OCI-LY7 (cell line): Measurements from ENCODE around the gene FRMPD1. TPM values are rescaled to one million over a fixed set of nuclear protein-coding genes. Genes with fewer than 3 reads are reported as not detected.
A peak's percentile ranks its signal among the peaks of the same experiment; 100 is the strongest.
"Not testable (repeated sequence)": the region's sequence is repeated elsewhere in the genome, so short reads cannot be mapped to it uniquely, and the experiment has no call there.

Experiments used
- BruUV-seq: library from RNA; stranded (reverse); fragments of 400-500 nt; replicated peaks from 2 replicates; lab custom pipeline; 2021; lab: Mats Ljungman, UMichigan
- CTCF ChIA-PET: fragments of 300-600 bp; sonication (Branson Sonifier 250); formaldehyde crosslinking; loops from one replicate; lab custom pipeline; 2022; ENCODE audit warnings: antibody characterized with exemption; ENCODE audit not compliant: unreplicated experiment; lab: Charles Lee
- POLR2A ChIA-PET: fragments of 300-600 bp; sonication (Branson Sonifier 250); formaldehyde crosslinking; loops from one replicate; lab custom pipeline; 2022; ENCODE audit warnings: antibody characterized with exemption; lab: Charles Lee
- DNase-seq: peaks from one replicate; pipeline ENCODE4 v3.0.0-alpha.2; 2015; ENCODE audit warnings: low spot score
- H2AFZ ChIP-seq: fragments of 200-600 bp; sonication (generic), shearing (Covaris generic); 2 replicates; pipeline ENCODE4 v1.6.1; 2014; ENCODE audit warnings: mild to moderate bottlenecking, antibody characterized with exemption, low read length, moderate library complexity
- H3K27ac ChIP-seq: fragments of 200-600 bp; sonication (generic); 2 replicates; pipeline ENCODE4 v1.5.1; 2014; ENCODE audit warnings: mixed run types, low read depth, mild to moderate bottlenecking, moderate library complexity, low read length, inconsistent platforms; ENCODE audit not compliant: poor library complexity, severe bottlenecking
- H3K36me3 ChIP-seq: fragments of 200-600 bp; sonication (generic); 2 replicates; pipeline ENCODE4 v1.6.1; 2014; ENCODE audit warnings: mild to moderate bottlenecking, antibody characterized with exemption, low read length, moderate library complexity, mixed read lengths; ENCODE audit not compliant: insufficient read depth
- H3K4me1 ChIP-seq: fragments of 200-600 bp; sonication (generic); 2 replicates; pipeline ENCODE4 v1.5.1; 2014; ENCODE audit warnings: mild to moderate bottlenecking, low read length; ENCODE audit not compliant: insufficient read depth, poor library complexity, severe bottlenecking
- H3K4me2 ChIP-seq: fragments of 200-600 bp; sonication (generic); 2 replicates; pipeline ENCODE4 v1.6.1; 2014; ENCODE audit warnings: mild to moderate bottlenecking, low read length
- H3K4me3 ChIP-seq: fragments of 200-600 bp; sonication (generic); 2 replicates; pipeline ENCODE4 v1.5.1; 2014; ENCODE audit warnings: mild to moderate bottlenecking, low read depth, low read length; ENCODE audit not compliant: poor library complexity, severe bottlenecking
- H3K79me2 ChIP-seq: fragments of 200-600 bp; sonication (generic); 2 replicates; pipeline ENCODE4 v1.6.1; 2016; ENCODE audit warnings: low read depth, mild to moderate bottlenecking, low read length, moderate library complexity, mixed read lengths; ENCODE audit not compliant: insufficient read depth
- H3K9me2 ChIP-seq: fragments of 200-600 bp; sonication (generic); 2 replicates; pipeline ENCODE4 v1.6.1; 2016; ENCODE audit warnings: mild to moderate bottlenecking, low read length, mixed read lengths; ENCODE audit not compliant: insufficient read depth
- H3K9me3 ChIP-seq: fragments of 200-600 bp; sonication (generic); 2 replicates; pipeline ENCODE4 v1.6.1; 2014; ENCODE audit warnings: mild to moderate bottlenecking, mixed run types, low read length, mixed read lengths
- H4K20me1 ChIP-seq: fragments of 200-600 bp; sonication (generic); 2 replicates; pipeline ENCODE4 v1.6.1; 2014; ENCODE audit warnings: mild to moderate bottlenecking, antibody characterized with exemption, low read length, moderate library complexity, mixed read lengths; ENCODE audit not compliant: insufficient read depth
- EZH2phosphoT487 ChIP-seq: fragments of 200-600 bp; sonication (generic); IDR thresholded peaks from 2 replicates; pipeline ENCODE4 v1.6.1; 2018; ENCODE audit warnings: low read depth, borderline replicate concordance, mild to moderate bottlenecking, mixed run types, antibody characterized with exemption, low read length, moderate library complexity, mixed read lengths
- intact Hi-C: fragments of 100-400 bp; cut with micrococcal nuclease; formaldehyde crosslinking; loops from one replicate; pipeline ENCODE4 v1.10.0; 2022; ENCODE audit not compliant: unreplicated experiment
- total RNA-seq, 2 experiments: library from RNA; depleted of rRNA in 1 of 2; stranded (reverse); fragments of >200 nt in 1 of 2; shearing (Covaris generic) in 1 of 2; gene quantifications; 2 replicates each; pipeline ENCODE4 v1.2.3, GENCODE V29; 2014 to 2022
- TF ChIP-seq, protein P1 (sequence below): fragments of 200-600 bp; sonication (generic); conservative IDR thresholded peaks from 2 replicates; pipeline ENCODE4 v1.5.1; 2014; ENCODE audit warnings: mild to moderate bottlenecking, antibody characterized with exemption, low read length, moderate library complexity, mixed read lengths

The FRMPD1 gene
- total RNA-seq, 2 experiments from 2014 or later: not detected

DNA sequence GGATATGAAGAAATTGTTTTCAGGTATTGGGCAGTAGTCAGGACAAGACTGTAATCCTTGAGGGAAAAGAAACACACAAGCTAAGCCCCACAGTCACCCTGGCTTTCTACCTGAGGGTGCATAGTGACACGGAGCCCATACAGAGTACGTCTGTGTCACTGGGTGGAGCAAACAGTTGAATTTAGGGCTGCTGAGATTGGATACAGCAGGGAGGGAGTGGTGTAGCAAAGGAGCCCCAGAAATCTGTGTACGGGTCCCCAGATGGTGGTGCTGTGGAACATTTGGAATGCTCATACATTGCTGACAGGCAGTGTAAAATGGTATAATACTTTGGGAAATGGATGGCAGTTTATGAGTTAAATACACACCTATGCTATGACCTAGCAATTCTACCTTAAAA, 108.0 kb downstream of the FRMPD1 start:
- no peak overlapping the region for H3K4me2 ChIP-seq
- no peaks in the 10 kb centered on the region for H3K9me2 ChIP-seq
- intact Hi-C loops: no loop called here
- no TSS peak for BruUV-seq
- TF ChIP-seq EZH2phosphoT487: no peak
- TF ChIP-seq, protein P1, sequence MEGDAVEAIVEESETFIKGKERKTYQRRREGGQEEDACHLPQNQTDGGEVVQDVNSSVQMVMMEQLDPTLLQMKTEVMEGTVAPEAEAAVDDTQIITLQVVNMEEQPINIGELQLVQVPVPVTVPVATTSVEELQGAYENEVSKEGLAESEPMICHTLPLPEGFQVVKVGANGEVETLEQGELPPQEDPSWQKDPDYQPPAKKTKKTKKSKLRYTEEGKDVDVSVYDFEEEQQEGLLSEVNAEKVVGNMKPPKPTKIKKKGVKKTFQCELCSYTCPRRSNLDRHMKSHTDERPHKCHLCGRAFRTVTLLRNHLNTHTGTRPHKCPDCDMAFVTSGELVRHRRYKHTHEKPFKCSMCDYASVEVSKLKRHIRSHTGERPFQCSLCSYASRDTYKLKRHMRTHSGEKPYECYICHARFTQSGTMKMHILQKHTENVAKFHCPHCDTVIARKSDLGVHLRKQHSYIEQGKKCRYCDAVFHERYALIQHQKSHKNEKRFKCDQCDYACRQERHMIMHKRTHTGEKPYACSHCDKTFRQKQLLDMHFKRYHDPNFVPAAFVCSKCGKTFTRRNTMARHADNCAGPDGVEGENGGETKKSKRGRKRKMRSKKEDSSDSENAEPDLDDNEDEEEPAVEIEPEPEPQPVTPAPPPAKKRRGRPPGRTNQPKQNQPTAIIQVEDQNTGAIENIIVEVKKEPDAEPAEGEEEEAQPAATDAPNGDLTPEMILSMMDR: peak; percentile 27; the same call in 1 of the 2 replicates
- CTCF ChIA-PET: no interaction called here
- no peak for DNase-seq
- no peaks in the 10 kb centered on the region for H3K9me3 ChIP-seq
- no peak overlapping the region for H2AFZ ChIP-seq
- H3K4me3 ChIP-seq: no peak overlapping the region
- no peaks in the 10 kb centered on the region for H3K79me2 ChIP-seq
- no peaks in the 10 kb centered on the region for H3K36me3 ChIP-seq
- H3K4me1 ChIP-seq: no peaks in the 10 kb centered on the region
- H3K27ac ChIP-seq: no peak overlapping the region
- H4K20me1 ChIP-seq: no peaks in the 10 kb centered on the region
- POLR2A ChIA-PET: no interaction called here

DNA sequence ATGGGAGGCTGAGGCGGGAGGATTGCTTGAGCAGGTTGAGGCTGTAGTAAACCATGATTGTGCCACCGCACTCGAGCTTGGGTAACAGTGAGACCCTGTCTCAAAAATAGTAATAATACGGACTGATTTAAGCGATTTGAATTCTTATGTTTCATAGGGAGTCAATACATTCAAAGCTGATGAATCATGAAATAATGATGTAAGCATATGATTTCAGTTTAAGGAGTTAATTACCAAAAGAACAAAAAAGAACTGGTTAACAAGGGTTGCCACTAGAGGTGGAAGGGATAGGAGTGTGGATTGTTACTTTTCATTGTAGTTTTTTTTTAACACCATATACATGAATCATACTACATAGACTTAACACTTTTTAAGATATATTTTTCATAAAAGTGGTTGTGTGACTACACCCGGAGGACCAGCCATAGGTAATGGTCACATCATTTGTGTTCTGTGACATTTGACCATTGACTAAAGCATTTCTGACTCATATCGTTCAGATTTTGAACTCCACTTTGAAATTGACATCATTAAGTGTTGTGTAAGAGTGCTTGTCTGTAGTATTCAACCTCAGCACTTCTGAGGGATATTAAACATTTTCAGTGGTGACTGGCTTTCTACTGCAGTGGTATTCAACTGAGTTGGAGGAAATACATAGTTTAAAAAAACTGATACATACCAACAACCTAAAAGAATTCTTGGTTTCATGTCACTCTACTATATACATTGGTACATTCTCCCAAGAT, 109.8 kb downstream of the FRMPD1 start:
- no peaks in the 10 kb centered on the region for H3K9me2 ChIP-seq
- no peak overlapping the region for H2AFZ ChIP-seq
- H3K4me2 ChIP-seq: no peak overlapping the region
- no peaks in the 10 kb centered on the region for H3K9me3 ChIP-seq
- ChIA-PET CTCF (no interaction called here), POLR2A (interaction anchor here (1.3 kb wide), 1 partner anchor 22 kb away, joined by 4 read pairs; no protein-coding TSS in a partner anchor)
- H3K4me3 ChIP-seq: no peak overlapping the region
- DNase-seq: no peak
- TF ChIP-seq, protein P1: no peak
- TF ChIP-seq EZH2phosphoT487: no peak
- no peaks in the 10 kb centered on the region for H4K20me1 ChIP-seq
- no peaks in the 10 kb centered on the region for H3K79me2 ChIP-seq
- intact Hi-C loops: no loop called here
- no peaks in the 10 kb centered on the region for H3K36me3 ChIP-seq
- BruUV-seq: no TSS peak
- no peaks in the 10 kb centered on the region for H3K4me1 ChIP-seq
- no peak overlapping the region for H3K27ac ChIP-seq

DNA sequence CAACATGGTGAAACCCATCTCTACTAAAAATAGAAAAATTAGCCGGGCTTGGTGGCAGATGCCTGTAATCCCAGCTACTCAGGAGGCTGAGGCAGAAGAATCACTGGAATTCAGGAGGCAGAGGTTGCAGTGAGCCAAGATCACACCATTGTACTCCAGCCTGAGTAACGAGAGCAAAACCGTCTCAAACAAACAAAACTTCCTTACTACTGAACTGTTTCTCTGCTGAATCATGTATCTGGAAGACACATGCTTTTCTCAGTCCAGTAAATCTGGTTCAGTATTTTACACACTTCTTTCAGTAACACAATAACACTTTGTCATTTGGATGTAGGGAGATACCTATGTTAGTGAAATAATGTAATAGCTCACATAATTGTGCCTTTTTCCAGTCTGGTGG, 110.8 kb downstream of the FRMPD1 start:
- no peaks in the 10 kb centered on the region for H3K9me3 ChIP-seq
- no peak for TF ChIP-seq EZH2phosphoT487
- TF ChIP-seq, protein P1: no peak
- no peak overlapping the region for H3K4me3 ChIP-seq
- POLR2A ChIA-PET: no interaction called here
- intact Hi-C loops: no loop called here
- DNase-seq: no peak
- no peak overlapping the region for H3K27ac ChIP-seq
- no peak overlapping the region for H3K4me2 ChIP-seq
- H4K20me1 ChIP-seq: no peaks in the 10 kb centered on the region
- H3K4me1 ChIP-seq: no peaks in the 10 kb centered on the region
- H3K9me2 ChIP-seq: no peaks in the 10 kb centered on the region
- H2AFZ ChIP-seq: no peak overlapping the region
- CTCF ChIA-PET: no interaction called here
- no peaks in the 10 kb centered on the region for H3K79me2 ChIP-seq
- BruUV-seq: no TSS peak
- no peaks in the 10 kb centered on the region for H3K36me3 ChIP-seq

DNA sequence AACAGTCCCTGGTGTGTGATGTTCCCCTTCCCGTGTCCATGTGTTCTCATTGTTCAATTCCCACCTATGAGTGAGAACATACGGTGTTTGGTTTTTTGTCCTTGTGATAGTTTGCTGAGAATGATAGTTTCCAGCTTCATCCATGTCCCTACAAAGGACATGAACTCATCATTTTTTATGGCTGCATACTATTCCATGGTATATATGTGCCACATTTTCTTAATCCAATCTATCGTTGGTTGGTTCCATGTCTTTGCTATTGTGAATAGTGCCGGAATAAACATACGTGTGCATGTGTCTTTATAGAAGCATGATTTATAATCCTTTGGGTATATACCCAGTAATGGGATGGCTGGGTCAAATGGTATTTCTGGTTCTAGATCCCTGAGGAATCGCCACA, 114.5 kb downstream of the FRMPD1 start:
- H2AFZ ChIP-seq, H3K4me1 ChIP-seq, H3K79me2 ChIP-seq, H3K9me3 ChIP-seq, H3K4me2 ChIP-seq, H3K9me2 ChIP-seq, H3K36me3 ChIP-seq, H3K27ac ChIP-seq, POLR2A ChIA-PET, BruUV-seq, intact Hi-C loops, H3K4me3 ChIP-seq, CTCF ChIA-PET, DNase-seq, H4K20me1 ChIP-seq: not testable (repeated sequence)
